ENCODE data around the gene UBE2G2. TPM values are rescaled to one million over a fixed set of nuclear protein-coding genes. Genes with fewer than 3 reads are reported as not detected.

The UBE2G2 gene
- total and polyA plus RNA-seq, 5 donors: 39.6 to 69.8 (median 61.6) TPM

DNA sequence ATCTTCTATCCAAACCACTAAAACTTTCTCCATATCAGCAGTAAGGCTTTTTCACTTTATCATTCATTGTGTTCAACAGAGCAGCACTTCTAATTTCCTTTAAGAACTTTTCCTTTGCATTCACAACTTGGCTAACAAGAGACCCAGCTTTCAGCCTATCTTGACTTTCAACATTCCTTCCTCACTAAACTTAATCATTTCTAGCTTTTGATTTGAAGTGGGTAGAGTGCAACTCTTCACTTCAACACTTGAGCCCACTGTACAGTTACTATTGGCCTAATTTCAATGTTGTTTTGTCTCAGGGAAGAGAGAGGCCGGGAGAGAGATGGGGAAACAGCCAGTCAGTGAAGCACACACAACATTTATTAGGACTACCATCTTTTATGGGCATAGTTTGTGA, 2.0 kb downstream of the UBE2G2 start:
- no peak overlapping the region for H3K27ac ChIP-seq (ENCODE audit: low read length)
- H3K27me3 ChIP-seq (ENCODE audit: control insufficient read depth, insufficient read depth): no peaks in the 10 kb centered on the region
- H3K9me3 ChIP-seq (ENCODE audit: control insufficient read depth, low read length): no peaks in the 10 kb centered on the region
- no peak overlapping the region for H3K4me3 ChIP-seq (ENCODE audit: low read length)
- 50% methylated on average over 1 of the region's 1 CpG for WGBS
- DNase-seq (no peak), ATAC-seq (no peak)
- intact Hi-C loops (cut with DNase I): loop anchor here (5.0 to 10.0 kb wide), 4 partner anchors 73 to 285 kb away; partner anchors contain the start of gene PTTG1IP (in 2 of the 4)
- H3K4me1 ChIP-seq (ENCODE audit: control insufficient read depth, insufficient read depth, low read length): peaks cover 3% of the 10 kb centered on the region

DNA sequence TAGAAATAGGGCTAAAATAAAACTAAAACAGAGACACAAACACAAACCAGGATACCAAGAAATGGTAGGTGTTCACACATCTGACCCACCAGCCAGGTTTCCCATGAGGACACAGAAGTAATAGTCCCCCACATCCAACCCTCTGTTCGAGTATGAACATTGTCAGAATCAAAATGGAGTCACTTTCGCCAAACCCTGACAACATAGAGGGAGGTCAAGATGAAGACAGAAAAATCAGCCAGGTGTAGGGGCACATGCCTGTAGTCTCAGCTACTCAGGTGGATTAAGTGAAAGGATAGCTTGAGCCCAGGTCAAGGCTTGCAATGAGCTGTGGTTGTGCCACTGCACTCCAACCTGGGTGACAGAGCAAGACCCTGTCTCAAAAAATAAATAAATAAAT, 3.8 kb downstream of the UBE2G2 start:
- Histone ChIP-seq H3K4me3 (ENCODE audit: low read length) (no peak overlapping the region), H3K27ac (ENCODE audit: low read length) (no peak overlapping the region), H3K9me3 (ENCODE audit: control insufficient read depth, low read length) (no peaks in the 10 kb centered on the region), H3K27me3 (ENCODE audit: control insufficient read depth, insufficient read depth) (no peaks in the 10 kb centered on the region), H3K4me1 (ENCODE audit: control insufficient read depth, insufficient read depth, low read length) (peaks cover 6% of the 10 kb centered on the region)
- 88% methylated on average over 2 of the region's 2 CpGs for WGBS
- intact Hi-C loops (cut with DNase I): loop anchor here in 2 of 4 donors (10.0 kb wide), 2 partner anchors 137 to 283 kb away; no protein-coding TSS in a partner anchor
- no peak for ATAC-seq
- no peak for DNase-seq

DNA sequence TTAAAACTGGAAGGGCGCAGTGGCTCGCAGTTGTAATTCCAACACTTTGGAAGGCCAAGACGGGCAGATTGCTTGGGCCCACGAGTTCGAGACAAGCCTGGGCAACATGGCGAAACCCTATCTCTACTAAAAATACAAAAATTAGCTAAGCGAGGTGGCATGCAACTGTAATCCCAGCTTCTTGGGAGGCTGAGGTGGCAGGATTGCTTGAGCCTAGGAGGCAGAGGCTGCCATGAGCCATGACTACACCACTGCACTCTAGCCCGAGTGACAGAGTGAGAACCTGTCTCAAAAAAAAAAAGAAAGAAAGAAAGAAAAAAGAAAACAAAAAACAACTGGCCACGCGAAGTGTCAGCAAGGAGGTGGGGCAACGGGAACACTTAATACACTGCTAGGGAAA, 6.3 kb downstream of the UBE2G2 start:
- no peaks in the 10 kb centered on the region for H3K9me3 ChIP-seq (ENCODE audit: control insufficient read depth, low read length)
- WGBS: 93% methylated on average over 11 of the region's 11 CpGs
- intact Hi-C loops (cut with DNase I): loop anchor here in 2 of 4 donors (10.0 kb wide), 2 partner anchors 139 to 281 kb away; no protein-coding TSS in a partner anchor

DNA sequence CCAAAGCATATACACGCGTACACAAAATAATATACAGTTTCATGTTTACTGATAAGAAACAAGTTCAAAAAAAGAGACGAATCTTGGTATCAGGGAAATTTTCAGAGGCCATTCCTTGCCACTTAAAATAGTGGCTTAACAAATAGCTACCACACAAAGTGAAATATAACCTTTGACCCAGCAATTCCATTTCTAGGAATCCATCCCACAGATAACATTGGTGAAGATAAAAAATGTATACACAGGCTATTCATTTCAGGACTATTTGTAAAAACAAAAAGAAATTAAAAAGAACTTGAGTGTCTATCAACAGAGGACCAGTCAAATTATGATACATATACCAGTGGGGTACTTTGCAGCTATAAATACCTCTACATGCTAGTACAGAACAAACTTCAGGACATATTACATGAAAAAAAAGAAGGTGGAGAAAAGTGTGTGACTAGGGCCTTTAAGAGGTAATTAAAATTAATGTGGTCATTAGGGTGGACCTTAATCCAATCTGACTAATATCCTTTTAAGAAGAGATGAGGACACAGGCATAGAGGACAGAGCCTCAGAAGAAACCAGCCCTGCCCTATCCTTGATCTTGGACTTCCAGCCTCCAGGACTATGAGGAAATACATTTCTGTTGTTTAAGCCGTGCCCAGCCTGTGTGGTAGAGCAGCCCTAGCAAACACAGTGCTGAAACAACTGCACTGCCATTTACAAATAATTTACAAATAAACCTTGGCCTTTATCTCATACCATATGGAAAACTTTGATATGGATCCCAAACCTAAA, 7.8 kb downstream of the UBE2G2 start:
- 32% methylated on average over 4 of the region's 4 CpGs for WGBS
- H3K4me1 ChIP-seq (ENCODE audit: control insufficient read depth, insufficient read depth, low read length): peaks cover 5% of the 10 kb centered on the region
- ATAC-seq (no peak), DNase-seq (no peak)
- no peaks in the 10 kb centered on the region for H3K9me3 ChIP-seq (ENCODE audit: control insufficient read depth, low read length)
- intact Hi-C loops (cut with DNase I): loop anchor here in 2 of 4 donors (10.0 kb wide), 2 partner anchors 141 to 279 kb away; no protein-coding TSS in a partner anchor
- no peaks in the 10 kb centered on the region for H3K27me3 ChIP-seq (ENCODE audit: control insufficient read depth, insufficient read depth)
- H3K4me3 ChIP-seq (ENCODE audit: low read length): no peak overlapping the region
- no peak overlapping the region for H3K27ac ChIP-seq (ENCODE audit: low read length)

More for the DNA sequence above, 6.3 kb downstream of the UBE2G2 start:
- Histone ChIP-seq H3K4me3 (ENCODE audit: low read length) (no peak overlapping the region), H3K27ac (ENCODE audit: low read length) (no peak overlapping the region), H3K27me3 (ENCODE audit: control insufficient read depth, insufficient read depth) (no peaks in the 10 kb centered on the region), H3K4me1 (ENCODE audit: control insufficient read depth, insufficient read depth, low read length) (peaks cover 6% of the 10 kb centered on the region)
- DNase-seq (no peak), ATAC-seq (no peak)

DNA sequence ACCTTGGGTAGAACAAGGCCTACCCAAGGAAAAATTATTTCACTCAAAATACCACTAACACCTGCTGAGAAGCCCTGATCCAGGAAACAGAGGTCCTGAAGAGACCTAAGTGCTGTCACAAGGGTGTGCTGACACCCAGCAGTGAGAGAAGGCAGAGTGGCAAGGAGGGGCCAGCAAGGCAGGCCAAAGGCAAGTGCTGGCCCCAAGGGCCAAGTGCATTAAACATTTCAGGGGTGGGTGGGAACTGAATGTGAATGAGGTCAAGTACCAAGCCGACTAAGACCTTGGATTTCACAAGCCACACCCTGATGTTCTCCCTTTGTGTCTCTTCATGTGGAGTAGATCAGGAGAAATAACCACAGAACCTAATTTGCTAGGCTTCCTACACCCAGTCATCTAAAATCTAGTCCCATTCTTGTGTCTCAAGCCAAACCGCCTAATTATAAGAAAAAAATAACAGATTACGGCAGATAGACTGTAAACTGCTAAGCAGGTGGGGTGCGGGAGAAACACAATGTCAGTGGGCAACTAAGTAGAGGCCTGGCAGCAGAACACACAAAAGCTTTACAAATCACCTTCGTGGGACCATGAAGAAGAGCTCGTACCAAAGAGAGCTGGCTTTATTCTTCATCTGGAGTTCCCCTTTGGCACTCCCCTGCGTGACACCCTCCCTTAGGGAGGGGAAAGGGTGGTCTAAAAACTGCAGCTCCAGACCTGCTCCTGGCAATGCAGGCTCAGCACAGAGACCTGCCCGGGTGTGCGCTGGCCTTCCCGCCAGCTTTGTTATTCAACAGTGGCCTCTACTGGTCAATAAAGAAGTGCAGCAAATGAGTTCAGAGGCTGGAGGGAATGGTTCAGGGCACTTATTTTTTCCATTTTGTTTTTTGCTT, 8.7 kb downstream of the UBE2G2 start:
- Histone ChIP-seq H3K4me3 (ENCODE audit: low read length) (no peak overlapping the region), H3K4me1 (ENCODE audit: control insufficient read depth, insufficient read depth, low read length) (peaks cover 5% of the 10 kb centered on the region), H3K27me3 (ENCODE audit: control insufficient read depth, insufficient read depth) (no peaks in the 10 kb centered on the region), H3K9me3 (ENCODE audit: control insufficient read depth, low read length) (no peaks in the 10 kb centered on the region), H3K27ac (ENCODE audit: low read length) (no peak overlapping the region)
- DNase-seq: peak in 2 of 3 donors; percentile 76 to 79
- peak; percentile 86 to 87 for ATAC-seq
- intact Hi-C loops (cut with DNase I): loop anchor here in 2 of 4 donors (10.0 kb wide), 2 partner anchors 142 to 278 kb away; no protein-coding TSS in a partner anchor
- WGBS: 19% methylated on average over 10 of the region's 10 CpGs

DNA sequence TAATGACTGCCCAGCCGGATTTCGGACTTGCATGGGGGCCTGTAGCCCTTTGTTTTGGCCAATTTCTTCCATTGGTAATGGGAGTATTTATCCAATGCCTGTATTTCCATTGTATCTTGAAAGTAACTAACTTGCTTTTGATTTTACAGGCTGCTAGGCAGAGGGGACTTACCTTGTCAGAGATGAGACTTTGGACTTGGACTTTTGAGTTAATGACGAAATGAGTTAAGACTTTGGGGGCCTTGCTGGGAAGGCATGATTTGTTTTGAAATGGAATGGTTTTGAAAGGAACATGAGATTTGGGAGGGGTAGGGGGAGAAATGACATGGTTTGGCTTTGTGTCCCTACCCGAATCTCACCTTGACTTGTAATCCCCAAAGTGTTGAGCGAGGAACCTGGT, 9.6 kb downstream of the UBE2G2 start:
- Histone ChIP-seq H3K27ac (ENCODE audit: low read length) (no peak overlapping the region), H3K4me1 (ENCODE audit: control insufficient read depth, insufficient read depth, low read length) (peaks cover 5% of the 10 kb centered on the region), H3K27me3 (ENCODE audit: control insufficient read depth, insufficient read depth) (no peaks in the 10 kb centered on the region), H3K4me3 (ENCODE audit: low read length) (no peak overlapping the region), H3K9me3 (ENCODE audit: control insufficient read depth, low read length) (no peaks in the 10 kb centered on the region)
- intact Hi-C loops (cut with DNase I): loop anchor here in 2 of 4 donors (10.0 kb wide), 2 partner anchors 143 to 277 kb away; no protein-coding TSS in a partner anchor
- WGBS: 96% methylated on average over 5 of the region's 5 CpGs
- no peak for ATAC-seq
- no peak for DNase-seq

DNA sequence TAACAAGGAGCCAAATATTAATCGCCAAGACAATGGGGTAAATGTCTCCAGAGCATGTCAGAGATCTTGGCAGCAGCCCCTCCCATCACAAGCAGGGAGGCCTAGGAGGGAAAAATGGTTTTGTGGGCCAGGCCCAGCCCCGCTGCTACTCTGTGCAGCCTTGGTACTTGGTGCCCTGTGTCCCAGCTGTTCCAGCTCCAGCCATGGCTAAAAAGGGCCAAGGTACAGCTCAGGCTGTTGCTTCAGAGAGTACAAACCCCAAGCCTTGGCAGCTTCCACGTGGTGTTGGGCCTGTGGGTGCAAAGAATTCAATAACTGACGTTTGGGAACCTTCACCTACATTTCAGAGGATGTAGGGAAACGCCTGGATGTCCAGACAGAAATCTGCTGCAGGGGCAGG, 10.4 kb downstream of the UBE2G2 start:
- Histone ChIP-seq H3K27me3 (ENCODE audit: control insufficient read depth, insufficient read depth) (no peaks in the 10 kb centered on the region), H3K4me1 (ENCODE audit: control insufficient read depth, insufficient read depth, low read length) (peaks cover 5% of the 10 kb centered on the region), H3K4me3 (ENCODE audit: low read length) (no peak overlapping the region), H3K27ac (ENCODE audit: low read length) (no peak overlapping the region), H3K9me3 (ENCODE audit: control insufficient read depth, low read length) (no peaks in the 10 kb centered on the region)
- intact Hi-C loops (cut with DNase I): loop anchor here in 2 of 4 donors (10.0 kb wide), 2 partner anchors 144 to 276 kb away; no protein-coding TSS in a partner anchor
- ATAC-seq (no peak), DNase-seq (no peak)
- WGBS: 77% methylated on average over 5 of the region's 5 CpGs

DNA sequence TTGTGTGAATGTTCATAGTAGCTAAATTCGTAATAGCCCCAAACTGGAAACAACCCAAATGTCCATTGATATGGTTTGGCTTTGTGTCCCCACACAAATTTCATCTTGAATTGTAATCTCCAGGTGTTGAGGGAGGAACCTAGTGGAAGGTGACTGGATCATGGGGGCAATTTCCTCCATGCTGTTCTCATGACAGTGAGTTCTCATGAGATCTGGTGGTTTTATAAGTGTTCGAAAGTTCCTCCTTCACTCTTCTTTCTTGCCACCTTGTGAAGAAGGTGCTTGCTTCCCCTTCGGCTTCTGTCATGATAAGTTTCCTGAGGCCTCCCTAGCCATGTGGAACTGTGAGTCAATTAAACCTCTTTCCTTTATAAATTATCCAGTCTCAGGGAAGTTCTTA, 11.3 kb downstream of the UBE2G2 start:
- Histone ChIP-seq H3K9me3 (ENCODE audit: control insufficient read depth, low read length) (no peaks in the 10 kb centered on the region), H3K27me3 (ENCODE audit: control insufficient read depth, insufficient read depth) (no peaks in the 10 kb centered on the region), H3K27ac (ENCODE audit: low read length) (no peak overlapping the region), H3K4me3 (ENCODE audit: low read length) (no peak overlapping the region), H3K4me1 (ENCODE audit: control insufficient read depth, insufficient read depth, low read length) (peaks cover 5% of the 10 kb centered on the region)
- WGBS: 90% methylated on average over 3 of the region's 3 CpGs
- intact Hi-C loops (cut with DNase I): loop anchor here in 2 of 4 donors (10.0 kb wide), 2 partner anchors 144 to 276 kb away; no protein-coding TSS in a partner anchor
- no peak for DNase-seq
- no peak for ATAC-seq

DNA sequence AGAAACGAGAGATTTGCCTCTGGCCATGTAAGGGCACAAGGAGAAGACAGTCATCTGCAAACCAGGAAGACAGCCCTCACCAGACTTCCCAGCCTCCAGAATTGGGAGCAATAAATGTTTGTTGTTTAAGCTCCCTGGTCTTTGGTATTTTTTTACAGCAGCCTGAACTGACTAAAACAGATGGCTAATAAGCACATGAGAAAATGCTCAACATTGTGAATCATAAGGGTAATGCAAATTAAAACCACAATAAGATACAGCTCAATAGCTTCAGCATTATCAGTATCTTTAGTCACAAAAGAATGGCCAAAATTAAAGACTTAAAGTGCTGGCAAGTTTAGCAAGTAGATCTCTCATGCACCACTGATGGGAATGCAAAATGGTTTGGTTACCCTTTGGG, 11.7 kb downstream of the UBE2G2 start:
- 84% methylated on average over 1 of the region's 1 CpG for WGBS

DNA sequence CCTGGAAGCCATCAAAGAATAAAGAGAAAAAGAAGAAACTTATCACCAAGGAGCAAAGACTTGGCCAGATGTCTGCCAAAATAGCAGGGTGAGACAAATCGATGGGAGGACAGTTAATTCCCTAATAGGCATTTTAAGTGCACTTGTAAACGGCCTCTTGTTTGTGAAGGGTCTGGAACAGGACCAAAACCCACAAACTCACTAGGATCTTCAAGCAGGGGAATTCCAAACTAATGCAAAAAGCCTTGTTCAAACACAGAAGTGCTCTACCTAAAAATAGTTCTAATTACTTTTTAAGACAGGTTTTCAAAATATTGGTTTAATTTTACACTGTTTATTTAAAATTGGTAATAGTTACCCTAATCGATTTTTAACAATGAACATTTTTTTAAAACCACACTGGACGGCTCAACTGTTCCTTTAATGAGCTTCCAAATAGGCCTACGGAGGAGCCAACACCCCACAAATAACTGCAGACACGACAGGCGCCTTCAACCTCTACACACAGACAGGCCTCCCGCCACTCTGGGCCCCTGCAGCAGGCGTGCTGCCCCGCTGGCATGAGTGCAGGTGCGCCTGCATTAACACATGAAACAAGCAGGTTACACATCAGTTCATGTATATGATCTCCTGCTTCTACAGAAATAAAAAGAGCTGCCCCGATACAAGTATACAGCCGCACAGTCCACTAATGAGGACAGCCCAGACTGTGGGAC, 15.8 kb downstream of the UBE2G2 start:
- WGBS: 84% methylated on average over 13 of the region's 13 CpGs
- Histone ChIP-seq H3K4me1 (ENCODE audit: control insufficient read depth, insufficient read depth, low read length) (no peaks in the 10 kb centered on the region), H3K27ac (ENCODE audit: low read length) (no peak overlapping the region), H3K4me3 (ENCODE audit: low read length) (no peak overlapping the region), H3K9me3 (ENCODE audit: control insufficient read depth, low read length) (no peaks in the 10 kb centered on the region), H3K27me3 (ENCODE audit: control insufficient read depth, insufficient read depth) (no peaks in the 10 kb centered on the region)
- intact Hi-C loops (cut with DNase I): no loop called here
- ATAC-seq (no peak), DNase-seq (no peak)

More for the DNA sequence above, 11.7 kb downstream of the UBE2G2 start:
- intact Hi-C loops (cut with DNase I): loop anchor here in 2 of 4 donors (10.0 kb wide), 2 partner anchors 145 to 275 kb away; no protein-coding TSS in a partner anchor
- Histone ChIP-seq H3K4me3 (ENCODE audit: low read length) (no peak overlapping the region), H3K27ac (ENCODE audit: low read length) (no peak overlapping the region), H3K4me1 (ENCODE audit: control insufficient read depth, insufficient read depth, low read length) (peaks cover 5% of the 10 kb centered on the region), H3K27me3 (ENCODE audit: control insufficient read depth, insufficient read depth) (no peaks in the 10 kb centered on the region), H3K9me3 (ENCODE audit: control insufficient read depth, low read length) (no peaks in the 10 kb centered on the region)
- DNase-seq: no peak
- ATAC-seq: no peak

Measured in right cardiac atrium (tissue), 5 donors.